ENCODE data around the gene C6orf89.
"Not testable (repeated sequence)": the region's sequence is repeated elsewhere in the genome, so short reads cannot be mapped to it uniquely, and the experiment has no call there.

The C6orf89 gene

DNA sequence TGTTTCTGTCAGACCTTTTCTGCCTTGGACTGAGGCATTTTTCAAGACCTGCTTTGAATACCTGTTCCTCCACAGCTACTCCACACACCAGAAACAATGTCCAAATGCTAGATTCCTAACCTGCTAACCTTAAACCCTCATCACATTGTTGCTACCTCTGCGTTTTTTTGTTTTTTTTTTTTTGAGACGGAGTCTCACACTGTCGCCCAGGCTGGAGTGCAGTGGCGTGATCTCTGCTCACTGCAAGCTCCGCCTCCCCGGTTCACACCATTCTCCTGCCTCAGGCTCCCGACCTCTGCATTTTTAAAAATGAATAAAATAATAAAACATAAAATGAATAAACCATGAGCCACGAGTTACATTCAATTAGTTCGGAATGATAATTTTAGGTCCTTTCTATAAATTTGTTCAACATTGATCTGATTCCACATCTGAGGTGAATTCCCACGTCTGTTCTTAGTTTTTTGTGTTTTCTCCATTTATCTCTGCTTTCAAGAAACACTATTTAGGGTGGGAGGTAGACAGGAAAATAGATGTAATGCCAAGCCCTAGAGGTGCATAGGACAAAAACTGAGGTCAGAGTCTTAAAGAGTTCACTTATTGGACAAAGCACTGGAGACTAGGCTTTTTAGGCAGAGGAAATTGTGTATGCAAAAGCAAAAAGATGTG, 1.3 kb downstream of the C6orf89 start:
- in situ Hi-C loops (cut with HindIII; ENCODE audit: low sequenced_read_pairs), result no loop called here

DNA sequence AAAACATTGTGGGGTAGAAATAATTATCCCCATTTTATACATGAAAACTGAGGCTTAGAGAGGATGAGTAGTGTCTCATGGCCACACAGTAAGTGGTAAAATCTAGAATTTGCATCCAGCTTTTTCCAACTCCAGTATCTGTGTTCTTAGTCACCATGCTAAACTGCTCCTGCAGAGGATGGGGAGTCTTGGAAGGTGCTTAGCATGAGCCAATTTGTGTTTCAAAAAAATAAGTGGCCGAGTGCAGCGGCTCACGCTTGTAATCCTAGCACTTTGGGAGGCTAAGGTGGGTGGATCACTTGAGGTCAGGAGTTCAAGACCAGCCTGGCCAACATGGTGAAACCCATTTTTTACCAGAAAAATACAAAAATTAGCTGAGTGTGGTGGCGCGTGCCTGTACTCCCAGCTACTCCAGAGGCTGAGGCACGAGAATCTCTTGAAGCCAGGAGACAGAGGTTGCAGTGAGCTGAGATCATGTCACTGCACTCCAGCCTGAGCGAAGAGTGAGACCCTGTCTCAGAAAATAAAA, 2.4 kb downstream of the C6orf89 start:
- in situ Hi-C loops (cut with HindIII; ENCODE audit: low sequenced_read_pairs), result no loop called here

DNA sequence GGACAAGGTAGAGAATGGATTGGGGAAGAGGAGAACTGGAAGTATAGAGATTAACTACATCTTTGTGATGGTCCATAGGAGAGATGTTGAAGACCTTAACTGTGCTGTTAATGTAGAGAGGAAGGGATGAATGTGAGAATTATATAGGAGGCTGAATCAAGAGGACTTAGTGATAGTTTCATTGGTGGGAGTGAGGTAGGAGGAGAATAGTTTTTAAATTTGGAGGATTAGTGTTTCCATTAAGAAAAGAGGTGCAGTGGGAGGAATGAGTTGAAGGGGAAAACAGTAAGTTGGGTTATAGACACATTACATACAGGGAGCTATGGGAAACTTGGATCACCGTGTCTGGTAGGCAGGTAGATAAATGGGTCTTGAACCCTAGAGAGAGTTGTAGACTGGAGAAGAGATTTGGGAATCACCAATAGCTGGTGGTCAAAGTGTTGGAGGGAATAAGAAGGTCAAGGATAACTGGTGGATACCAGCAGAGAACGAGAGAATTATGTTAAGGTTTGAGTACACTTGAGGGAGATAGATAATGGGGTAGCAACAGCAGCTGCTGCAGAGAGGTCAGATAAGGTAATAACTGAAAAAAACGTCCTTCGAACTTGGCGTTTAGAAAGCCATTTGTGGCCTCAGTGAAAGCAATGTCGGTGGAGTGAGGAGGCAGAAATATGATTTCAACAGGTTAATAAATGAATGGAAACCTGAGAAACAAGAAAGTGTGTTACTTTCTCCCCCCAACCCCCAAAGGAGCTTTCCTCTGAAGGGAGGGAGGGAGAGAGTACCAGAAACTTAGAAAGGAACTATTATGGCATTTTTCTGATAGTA, 3.1 kb downstream of the C6orf89 start:
- in situ Hi-C loops (cut with HindIII; ENCODE audit: low sequenced_read_pairs), result no loop called here

DNA sequence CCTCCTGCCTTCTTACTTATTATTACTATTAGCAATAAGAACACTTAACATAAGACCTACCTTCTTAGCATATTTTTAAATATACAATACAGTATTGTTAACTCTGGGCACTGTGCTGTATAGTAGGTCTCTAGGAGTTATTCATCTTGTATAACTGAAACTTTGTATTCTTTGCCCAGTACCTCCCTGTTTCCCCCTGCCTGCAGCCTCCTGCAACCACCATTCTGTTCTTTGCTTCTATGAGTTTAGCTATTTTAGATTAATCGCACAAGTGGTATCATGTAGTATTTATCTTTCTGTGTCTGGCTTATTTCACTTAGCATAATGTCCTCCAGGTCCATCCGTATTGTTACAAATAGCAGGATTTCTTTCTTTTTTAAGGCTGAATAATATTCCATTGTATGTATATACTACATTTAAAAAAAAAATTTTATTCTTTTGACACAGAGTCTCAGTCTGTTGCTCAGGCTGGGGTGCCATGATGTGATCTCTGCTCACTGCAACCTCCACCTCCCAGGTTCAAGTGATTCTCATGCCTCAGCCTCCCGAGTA, 4.4 kb downstream of the C6orf89 start:
- in situ Hi-C loops (cut with HindIII; ENCODE audit: low sequenced_read_pairs), result no loop called here

DNA sequence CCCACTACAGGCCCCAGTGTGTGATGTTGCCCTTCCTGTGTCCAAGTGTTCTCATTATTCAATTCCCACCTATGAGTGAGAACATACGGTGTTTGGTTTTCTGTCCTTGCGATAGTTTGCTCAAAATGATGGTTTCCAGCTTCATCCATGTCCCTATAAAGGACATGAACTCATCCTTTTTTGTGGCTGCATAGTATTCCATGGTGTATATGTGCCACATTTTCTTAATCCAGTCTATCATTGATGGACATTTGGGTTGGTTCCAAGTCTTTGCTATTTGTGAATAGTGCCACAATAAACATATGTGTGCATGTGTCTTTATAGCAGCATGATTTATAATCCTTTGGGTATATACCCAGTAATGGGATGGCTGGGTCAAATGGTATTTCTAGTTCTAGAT, 5.4 kb downstream of the C6orf89 start:
- in situ Hi-C loops (cut with HindIII; ENCODE audit: low sequenced_read_pairs), result not testable (repeated sequence)

DNA sequence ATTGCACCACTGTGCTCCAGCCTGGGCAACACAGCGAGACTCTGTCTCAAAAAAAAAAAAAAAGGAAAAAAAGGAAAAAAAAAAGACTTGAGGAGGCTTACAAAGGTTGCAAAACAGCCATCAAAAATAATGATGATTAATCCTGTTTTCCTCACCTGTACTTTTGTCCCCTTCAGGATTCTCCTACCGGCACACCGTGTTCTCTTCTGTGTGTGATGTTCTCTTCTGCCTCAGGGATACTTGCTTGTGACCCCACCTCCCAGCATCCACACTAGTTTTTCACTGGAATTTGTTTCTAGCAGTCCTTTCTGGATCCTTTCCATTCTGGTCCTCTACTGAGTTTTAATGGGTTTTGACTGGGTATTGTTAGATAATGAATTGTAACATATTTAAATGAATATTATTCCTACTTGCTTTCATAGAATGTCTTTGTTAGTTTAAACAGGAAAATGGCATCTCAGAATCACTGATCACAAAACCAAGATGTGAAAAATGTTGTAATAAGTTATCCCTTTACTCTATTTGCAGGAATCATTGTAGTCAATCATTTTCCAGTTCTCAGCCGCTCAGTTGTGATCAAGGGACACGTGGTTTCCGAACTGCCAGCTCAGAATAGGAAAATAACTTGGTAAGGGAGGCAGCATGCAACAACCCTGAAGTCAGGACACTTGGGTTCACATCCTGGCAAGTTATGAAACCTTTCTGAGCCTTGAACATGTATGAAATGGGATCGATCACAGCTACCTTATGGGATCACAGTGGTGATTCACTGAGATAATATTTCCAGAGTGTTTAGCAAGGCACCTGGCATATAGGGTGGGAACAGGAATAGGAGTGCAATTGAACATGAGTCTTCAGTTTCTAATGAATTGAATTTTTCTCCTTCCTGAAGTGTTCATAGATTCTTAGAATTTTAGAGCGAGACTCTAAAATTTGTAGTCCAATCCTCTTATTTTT, 8.5 kb downstream of the C6orf89 start:
- in situ Hi-C loops (cut with HindIII; ENCODE audit: low sequenced_read_pairs), result no loop called here

DNA sequence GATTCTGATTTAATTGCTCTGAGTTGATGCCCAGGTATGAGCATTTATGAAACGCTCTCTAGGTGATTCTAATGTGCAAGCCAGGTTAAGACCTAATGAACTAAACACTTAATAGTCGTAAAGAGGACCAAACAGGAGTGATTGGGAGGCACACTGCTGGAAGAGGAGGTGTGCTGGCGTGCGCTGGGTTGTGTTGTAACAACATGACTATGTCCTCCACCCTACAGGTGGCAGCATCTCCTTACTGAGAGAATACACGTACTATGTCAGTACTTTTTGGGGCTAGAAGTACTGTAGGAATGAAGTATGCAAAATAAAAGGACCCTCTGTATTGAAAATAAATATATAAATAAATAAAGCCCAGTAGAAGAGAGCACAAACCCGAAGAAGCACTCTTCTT, 11.9 kb downstream of the C6orf89 start:
- in situ Hi-C loops (cut with HindIII; ENCODE audit: low sequenced_read_pairs), result no loop called here

DNA sequence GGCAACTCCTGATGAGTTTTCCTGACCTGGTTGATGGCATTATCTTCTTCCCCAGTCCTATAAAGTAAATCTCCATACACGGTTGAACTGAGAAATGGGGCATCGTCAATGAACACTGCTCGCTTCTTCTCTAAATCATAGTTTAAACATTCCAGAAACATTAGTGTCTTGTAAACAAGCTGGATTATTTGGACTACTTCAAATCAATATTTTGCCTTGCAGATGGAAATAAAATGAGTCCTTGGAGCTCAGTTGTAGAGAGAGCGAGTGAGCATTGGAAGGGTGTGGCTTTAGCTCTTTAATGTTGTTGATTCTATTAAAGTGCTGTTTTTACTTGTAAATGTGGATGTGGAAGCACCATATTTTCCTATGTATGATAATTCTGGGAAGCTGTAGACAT, 18.4 kb downstream of the C6orf89 start:
- in situ Hi-C loops (cut with HindIII; ENCODE audit: low sequenced_read_pairs), result loop anchor here (10.0 kb wide), 1 partner anchor 111 kb away; no protein-coding TSS in a partner anchor

DNA sequence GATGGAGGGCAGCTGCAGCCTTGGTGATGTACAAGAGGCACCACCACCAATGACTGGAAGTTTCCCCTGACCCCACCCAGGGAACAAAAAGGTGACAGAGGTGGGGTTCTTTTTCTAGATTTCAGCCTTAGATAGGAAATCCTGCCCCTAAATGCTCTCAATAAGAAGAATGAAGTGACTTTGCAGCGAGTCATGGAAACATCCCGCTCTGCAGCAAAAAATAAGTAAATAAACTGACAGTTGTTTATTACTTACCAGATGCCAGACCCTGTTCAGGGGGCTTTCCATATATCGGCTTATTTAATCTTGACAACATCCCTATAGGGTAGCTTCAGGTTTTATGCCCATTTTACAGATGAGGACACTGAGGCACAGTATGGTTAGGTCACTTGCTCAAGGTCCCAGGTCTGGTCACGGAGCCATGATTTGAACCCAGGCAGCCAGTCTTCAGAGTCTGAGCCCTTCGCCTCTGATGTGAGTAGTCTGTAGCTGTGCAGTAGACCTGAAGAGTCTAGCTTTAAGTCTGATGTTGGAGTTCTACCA, 19.2 kb downstream of the C6orf89 start:
- in situ Hi-C loops (cut with HindIII; ENCODE audit: low sequenced_read_pairs), result loop anchor here (10.0 kb wide), 1 partner anchor 110 kb away; no protein-coding TSS in a partner anchor

DNA sequence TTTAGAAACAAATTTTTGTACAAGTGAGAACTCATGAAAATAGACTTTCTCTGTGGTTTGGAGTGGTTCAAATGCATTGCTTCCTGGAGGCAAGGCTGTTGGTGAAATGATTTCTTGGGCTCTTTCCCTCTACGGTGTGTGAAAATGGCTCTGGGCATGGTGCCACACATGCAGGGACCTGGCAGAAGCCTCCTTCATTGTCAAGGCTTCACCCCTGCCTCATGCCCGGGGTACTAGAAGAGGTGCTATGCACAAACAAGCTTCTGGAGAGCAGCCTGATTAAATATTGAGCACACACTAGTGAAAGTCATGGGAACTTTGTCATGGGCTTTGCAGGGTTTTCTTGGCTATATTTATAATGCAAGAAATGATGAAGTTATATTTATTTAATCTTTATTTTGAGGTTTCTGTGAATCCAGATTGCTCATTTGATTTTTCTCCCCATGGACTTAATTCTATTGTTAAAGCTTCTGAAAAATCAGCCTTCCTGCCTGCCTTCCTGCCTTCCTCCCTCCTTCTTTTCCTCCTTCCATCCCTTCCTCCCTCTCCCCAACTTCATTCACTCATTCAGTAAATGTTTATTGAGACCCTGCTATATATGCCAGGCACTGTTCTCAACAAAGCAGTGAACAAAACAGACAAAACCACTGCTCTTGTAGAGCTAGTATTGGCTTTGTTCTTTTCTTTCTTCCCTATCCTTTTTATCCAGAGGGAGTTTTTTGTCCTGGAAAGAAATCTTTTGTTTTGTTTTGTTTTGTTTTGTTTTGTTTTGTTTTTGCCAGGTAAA, 21.0 kb downstream of the C6orf89 start:
- in situ Hi-C loops (cut with HindIII; ENCODE audit: low sequenced_read_pairs), result loop anchor here (10.0 kb wide), 1 partner anchor 108 kb away; no protein-coding TSS in a partner anchor

DNA sequence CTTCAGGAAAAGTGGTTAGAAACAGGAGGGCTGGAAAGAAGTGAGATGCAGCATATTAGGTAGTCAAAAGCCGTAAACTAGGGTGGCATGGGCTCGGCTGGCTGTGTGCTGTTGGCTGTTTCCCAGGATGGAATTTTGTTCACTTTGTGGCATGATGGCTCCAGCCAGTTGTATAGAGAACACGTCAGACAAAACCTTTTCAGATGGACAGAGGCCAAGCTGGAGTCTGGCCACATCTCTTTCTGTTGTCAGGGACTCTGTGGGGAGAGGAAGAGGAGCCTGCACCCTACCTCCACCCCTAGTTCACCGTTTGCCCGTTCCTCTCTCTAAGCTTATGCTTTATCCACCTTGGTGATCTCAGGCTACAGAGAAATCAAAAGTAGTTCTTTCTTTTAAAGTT, 22.0 kb downstream of the C6orf89 start:
- in situ Hi-C loops (cut with HindIII; ENCODE audit: low sequenced_read_pairs), result loop anchor here (10.0 kb wide), 1 partner anchor 107 kb away; no protein-coding TSS in a partner anchor

DNA sequence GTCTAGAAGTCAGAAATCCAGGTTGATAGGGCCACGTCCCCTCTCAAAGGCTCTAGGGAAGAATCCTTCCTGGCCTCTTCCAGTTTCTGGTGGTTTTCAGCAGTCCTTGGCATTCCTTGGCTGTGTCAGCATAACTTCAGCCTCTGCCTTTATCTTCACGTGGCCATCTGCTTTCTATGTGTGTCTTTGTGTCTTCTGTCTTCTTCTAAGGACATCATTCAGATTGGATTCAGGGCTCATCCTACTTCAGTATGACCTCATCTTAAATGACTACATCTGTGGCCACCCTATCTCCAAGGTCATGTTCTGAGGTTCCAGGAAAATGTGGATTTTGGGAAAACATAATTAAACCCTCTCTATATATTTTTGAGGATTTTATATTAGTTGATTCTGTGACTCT, 23.0 kb downstream of the C6orf89 start:
- in situ Hi-C loops (cut with HindIII; ENCODE audit: low sequenced_read_pairs), result loop anchor here (10.0 kb wide), 1 partner anchor 106 kb away; no protein-coding TSS in a partner anchor

DNA sequence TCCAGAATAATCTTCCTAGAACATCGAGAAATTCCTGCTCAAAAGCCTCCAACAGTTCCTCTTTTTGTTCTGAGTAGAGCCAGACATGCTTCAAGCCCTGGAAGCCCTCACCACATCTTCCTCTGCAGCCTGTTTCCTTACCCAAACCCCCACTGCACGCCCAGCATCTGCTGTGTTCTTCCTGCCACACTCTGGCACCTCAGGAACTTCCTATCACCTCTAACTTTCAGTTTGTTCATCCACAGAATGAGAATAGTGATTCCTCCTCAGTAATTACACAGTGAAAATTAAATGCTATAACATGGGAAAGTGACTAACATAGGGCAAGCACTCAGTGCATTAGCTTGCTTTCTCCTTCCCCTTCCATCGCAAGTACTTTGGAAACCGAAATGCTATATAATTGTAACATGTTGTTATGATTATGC, 26.3 kb downstream of the C6orf89 start:
- in situ Hi-C loops (cut with HindIII; ENCODE audit: low sequenced_read_pairs), result no loop called here

DNA sequence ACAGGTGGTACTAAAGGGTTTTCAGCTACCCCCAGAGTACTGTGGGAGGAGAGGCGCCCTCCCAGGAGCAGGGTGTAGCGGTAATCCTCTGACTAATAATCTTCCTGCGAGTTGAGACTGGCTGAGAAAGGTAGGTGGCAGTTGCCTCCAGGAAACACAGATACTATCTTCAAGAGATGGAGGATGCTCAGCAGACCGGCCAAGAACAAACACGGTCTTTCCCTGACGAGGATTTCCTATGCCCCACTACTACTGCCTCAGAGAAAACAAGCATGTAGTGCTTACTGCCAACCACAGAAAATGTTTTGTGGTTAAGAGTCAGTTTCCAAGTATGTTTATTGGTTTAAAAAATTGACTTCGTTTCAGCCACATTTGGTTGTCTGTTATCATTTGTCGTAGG, 26.8 kb downstream of the C6orf89 start:
- in situ Hi-C loops (cut with HindIII; ENCODE audit: low sequenced_read_pairs), result no loop called here

DNA sequence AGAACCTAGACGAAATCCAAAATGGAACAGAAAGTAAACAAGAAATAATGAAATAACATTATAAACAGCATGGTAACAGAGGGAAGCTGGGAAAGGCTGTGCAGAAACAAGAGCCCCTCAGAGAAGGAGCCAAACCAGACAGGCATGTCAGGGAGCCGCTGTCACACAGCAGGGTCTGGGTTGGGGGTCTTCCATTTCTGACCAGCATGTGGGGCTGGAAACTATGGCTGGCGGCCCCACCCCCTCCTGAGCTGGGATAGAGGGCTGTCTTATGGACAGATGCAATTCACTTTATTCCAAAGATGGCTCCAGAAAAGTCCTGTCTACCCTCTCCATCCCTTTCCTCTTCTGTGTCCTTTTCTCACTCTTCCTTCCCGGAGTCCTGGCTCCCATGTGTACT, 27.3 kb downstream of the C6orf89 start:
- in situ Hi-C loops (cut with HindIII; ENCODE audit: low sequenced_read_pairs), result no loop called here

DNA sequence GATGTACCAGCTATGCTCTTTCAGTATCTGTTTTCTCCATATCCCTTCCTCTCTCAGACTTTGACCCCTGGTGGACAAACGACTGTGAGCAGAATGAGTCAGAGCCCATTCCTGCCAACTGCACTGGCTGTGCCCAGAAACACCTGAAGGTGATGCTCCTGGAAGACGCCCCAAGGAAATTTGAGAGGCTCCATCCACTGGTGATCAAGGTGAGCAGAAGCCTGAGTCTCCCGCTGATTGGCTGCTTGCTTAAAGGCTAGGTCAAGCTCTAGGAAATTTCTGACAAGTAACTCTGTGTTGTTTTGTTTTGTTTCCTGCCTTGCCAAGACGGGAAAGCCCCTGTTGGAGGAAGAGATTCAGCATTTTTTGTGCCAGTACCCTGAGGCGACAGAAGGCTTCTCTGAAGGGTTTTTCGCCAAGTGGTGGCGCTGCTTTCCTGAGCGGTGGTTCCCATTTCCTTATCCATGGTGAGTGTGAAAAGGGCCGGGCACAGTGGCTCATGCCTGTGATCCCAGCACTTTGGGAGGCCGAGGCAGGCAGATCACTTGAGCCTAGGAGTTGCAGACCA, 28.6 kb downstream of the C6orf89 start:
- in situ Hi-C loops (cut with HindIII; ENCODE audit: low sequenced_read_pairs), result no loop called here

DNA sequence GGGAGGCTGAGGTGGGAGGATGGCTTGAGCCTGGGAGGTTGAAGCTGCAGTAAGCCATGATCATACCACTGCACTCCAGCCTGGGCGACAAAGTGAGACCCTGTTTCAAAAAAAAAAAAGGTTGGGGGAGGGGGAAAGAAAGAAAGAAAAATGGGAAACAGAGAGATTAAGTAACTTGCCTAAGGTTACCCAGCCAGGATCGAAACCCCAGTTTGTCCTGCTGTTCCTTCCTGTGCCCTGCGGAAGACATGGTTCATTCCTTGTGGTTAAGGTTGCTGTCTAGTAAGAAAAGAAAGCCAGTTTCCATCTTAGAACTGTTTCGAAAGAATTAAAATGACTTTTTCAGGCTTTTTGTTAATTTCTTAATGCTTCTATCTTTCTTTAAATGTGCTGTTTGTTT, 29.8 kb downstream of the C6orf89 start:
- in situ Hi-C loops (cut with HindIII; ENCODE audit: low sequenced_read_pairs), result no loop called here

DNA sequence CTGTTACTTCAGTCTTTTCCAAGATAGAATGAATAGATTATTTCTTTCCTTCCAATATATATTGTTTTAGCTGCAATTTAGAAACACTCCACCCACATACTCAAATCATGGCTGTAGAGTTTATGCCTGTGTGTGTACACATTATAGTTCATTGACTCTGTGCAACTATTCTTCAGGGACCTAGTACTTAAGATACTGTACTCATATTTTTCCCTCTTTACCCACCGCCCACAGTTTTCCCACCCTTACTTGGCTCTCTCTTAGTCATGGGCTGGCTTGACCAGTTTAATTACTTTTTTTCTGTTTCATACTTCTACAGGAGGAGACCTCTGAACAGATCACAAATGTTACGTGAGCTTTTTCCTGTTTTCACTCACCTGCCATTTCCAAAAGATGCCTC, 30.4 kb downstream of the C6orf89 start:
- in situ Hi-C loops (cut with HindIII; ENCODE audit: low sequenced_read_pairs), result no loop called here
